GM12878 (cell line): ENCODE results near the gene CELSR3. TPM values are rescaled to one million over a fixed set of nuclear protein-coding genes. Genes with fewer than 3 reads are reported as not detected.

Source experiments
- BHLHE40 ChIP-seq, 2 experiments: fragments of 450-650 bp in 1 of 2; IDR thresholded peaks; 2 replicates each; pipeline ENCODE4 v1.6.1; 2011 to 2017; ENCODE audit warnings: low read depth in 2 of 2, borderline replicate concordance in 1 of 2, improper control_type of control experiment in 1 of 2, low read length in 1 of 2, mild to moderate bottlenecking in 1 of 2
- CHD1 ChIP-seq: IDR thresholded peaks from 2 replicates; pipeline ENCODE4 v1.6.1; 2012; ENCODE audit warnings: low read depth, low read length, improper control_type of control experiment
- CREB1 ChIP-seq: IDR thresholded peaks from 2 replicates; pipeline ENCODE4 v1.6.1; 2012; ENCODE audit warnings: low read depth, mild to moderate bottlenecking, inconsistent platforms
- DPF2 ChIP-seq: fragments of 450-650 bp; IDR thresholded peaks from 2 replicates; pipeline ENCODE4 v1.6.1; 2017; ENCODE audit warnings: mild to moderate bottlenecking
- IRF4 ChIP-seq: IDR thresholded peaks from 2 replicates; pipeline ENCODE4 v1.6.1; 2011; ENCODE audit warnings: low read depth, low read length
- MTA3 ChIP-seq: IDR thresholded peaks from 2 replicates; pipeline ENCODE4 v1.6.1; 2012; ENCODE audit warnings: low read length, inconsistent platforms, borderline replicate concordance
- NFIC ChIP-seq: IDR thresholded peaks from 2 replicates; pipeline ENCODE4 v1.6.1; 2012; ENCODE audit warnings: low read depth, mild to moderate bottlenecking, inconsistent platforms, low read length, moderate library complexity
- NFYB ChIP-seq: IDR thresholded peaks from 2 replicates; pipeline ENCODE4 v1.6.1; 2011; ENCODE audit warnings: low read depth, mild to moderate bottlenecking, low read length, improper control_type of control experiment, moderate library complexity; ENCODE audit not compliant: insufficient read depth
- PBX3 ChIP-seq: IDR thresholded peaks from 2 replicates; pipeline ENCODE4 v1.6.1; 2011; ENCODE audit warnings: mild to moderate bottlenecking, low read depth, low read length, moderate library complexity; ENCODE audit not compliant: insufficient replicate concordance
- STAT1 ChIP-seq: fragments of 450-650 bp; conservative IDR thresholded peaks from 2 replicates; pipeline ENCODE4 v1.6.1; 2014; ENCODE audit warnings: antibody characterized with exemption, mild to moderate bottlenecking
- SUZ12 ChIP-seq: fragments of 200-600 bp; sonication (generic); IDR thresholded peaks from one replicate; pipeline ENCODE4 v1.6.1; 2018; ENCODE audit warnings: antibody characterized with exemption, mild to moderate bottlenecking; ENCODE audit not compliant: unreplicated experiment
- WRNIP1 ChIP-seq: IDR thresholded peaks from 2 replicates; pipeline ENCODE4 v1.6.1; 2011; ENCODE audit warnings: low read depth, low read length, improper control_type of control experiment, borderline replicate concordance
- YBX1 ChIP-seq: fragments of 450-650 bp; IDR thresholded peaks from 2 replicates; pipeline ENCODE4 v1.6.1; 2016; ENCODE audit warnings: antibody characterized with exemption
- ZSCAN29 ChIP-seq: fragments of 450-650 bp; IDR thresholded peaks from 2 replicates; pipeline ENCODE4 v1.6.1; 2017; ENCODE audit warnings: mild to moderate bottlenecking, moderate library complexity
- polyA plus RNA-seq, 11 experiments: library from polyadenylated mRNA; depleted of rRNA in 4 of 11; unstranded in 6 of 11; stranded (reverse) in 5 of 11; fragments of >200 nt; fragmentation: Nextera tagmentation in 4 of 11; fragmentation: Illumina TruSeq in 1 of 11; extraction: Ambion mirVana in 4 of 11; extraction: Trizol in 1 of 11; gene quantifications; 1 replicate in 1 of 11; 2 replicates in 10 of 11; pipeline versions ENCODE4 v1.2.1 to v1.2.3, GENCODE V29; 2011 to 2016; ENCODE audit warnings: inconsistent platforms in 2 of 11, missing spikeins in 2 of 11, low read depth in 1 of 11
- total RNA-seq, 4 experiments: library from RNA; depleted of rRNA in 3 of 4; stranded (reverse); fragments of >200 nt in 3 of 4; fragmentation: Illumina TruSeq in 1 of 4; extraction: Trizol in 1 of 4; gene quantifications; 2 replicates each; pipeline versions ENCODE4 v1.2.1 to v1.2.3, GENCODE V29; 2013 to 2021

The CELSR3 gene
- total and polyA plus RNA-seq, 10 of the 15 experiments (the other 5 are each of a cell fraction or from before 2014, with no cell fraction given) = 0.08 to 1.6 (median 0.57) TPM

- peak in 1 of 2 experiments; percentile 48; a peak in 2 of 4 replicates for TF ChIP-seq BHLHE40 (IDR thresholded peaks at IDR 0.05; ENCODE audit: borderline replicate concordance in 1 of 2, low read depth in 2 of 2, low read length in 1 of 2)
- TF ChIP-seq NFYB = no peak
- no peak for TF ChIP-seq YBX1
- TF ChIP-seq NFIC = no peak
- no peak for TF ChIP-seq DPF2
- no peak for TF ChIP-seq ZSCAN29
- TF ChIP-seq CHD1 = no peak
- TF ChIP-seq IRF4 = no peak
- no peak for TF ChIP-seq SUZ12
- no peak for TF ChIP-seq WRNIP1
- TF ChIP-seq STAT1 = no peak
- peak; percentile 19 for TF ChIP-seq PBX3
- TF ChIP-seq MTA3 = no peak
- peak; percentile 19; the same call in 1 of the 2 replicates for TF ChIP-seq CREB1
Measured at GRCh38 chr3:48609088-48610005, 53.3 kb downstream of the CELSR3 start, which contains the start of gene UQCRC1 (continued).
